SU-DHL-6 (cell line): Measurements from ENCODE around the gene TRAF3IP1.

Experiments used
- EZH2phosphoT487 ChIP-seq: fragments of 200-600 bp; sonication (generic), shearing (Covaris generic); conservative IDR thresholded peaks from 2 replicates; pipeline ENCODE4 v1.6.1; 2018; ENCODE audit warnings: mild to moderate bottlenecking, antibody characterized with exemption, low read length, moderate library complexity, mixed read lengths
- TF ChIP-seq, protein P1 (sequence below): fragments of 200-600 bp; sonication (generic); IDR thresholded peaks from one replicate; pipeline ENCODE4 v1.5.1; 2017; ENCODE audit warnings: antibody characterized with exemption, mild to moderate bottlenecking, low read length, moderate library complexity; ENCODE audit not compliant: insufficient read depth, poor library complexity, severe bottlenecking

DNA sequence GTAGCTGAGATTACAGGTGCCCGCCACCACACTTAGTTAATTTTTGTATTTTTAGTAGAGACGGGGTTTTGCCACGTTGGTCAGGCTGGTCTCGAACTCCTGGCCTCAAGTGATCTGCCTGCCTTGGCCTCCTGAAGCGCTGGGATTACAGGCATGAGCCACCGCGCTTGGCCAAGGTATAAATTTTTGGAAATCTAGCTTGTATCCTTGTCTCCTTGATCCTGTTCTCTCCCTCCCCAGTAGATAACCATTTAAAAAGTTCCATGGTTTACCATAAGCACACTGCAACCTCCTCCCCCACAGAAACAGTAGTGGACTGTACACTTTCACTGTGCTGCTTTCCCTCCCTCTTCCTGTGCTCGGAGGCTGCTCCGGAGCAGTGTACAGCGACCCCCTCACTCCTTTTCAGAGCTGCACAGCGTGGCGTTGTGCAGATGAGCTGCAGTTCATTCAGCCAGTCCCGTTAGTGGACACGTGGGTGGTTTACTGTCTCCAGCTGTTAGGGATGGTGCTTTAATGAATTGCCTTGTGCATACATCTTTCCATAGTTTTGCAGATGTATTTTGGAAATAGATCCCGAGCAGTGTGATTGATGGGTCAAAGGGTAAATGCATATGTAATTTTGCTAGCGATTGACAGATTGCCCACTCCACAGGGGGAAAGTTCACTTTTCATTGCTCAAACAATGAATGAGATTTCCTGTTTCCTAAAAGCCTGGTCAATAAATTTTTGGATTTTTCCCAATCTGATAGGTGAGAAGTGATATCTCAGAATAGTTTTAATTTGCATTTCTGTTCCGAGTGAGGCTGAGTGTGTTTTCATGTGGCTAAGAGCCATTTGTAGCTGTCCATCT lies 121.2 kb downstream of the TRAF3IP1 start:
- TF ChIP-seq, protein P1, sequence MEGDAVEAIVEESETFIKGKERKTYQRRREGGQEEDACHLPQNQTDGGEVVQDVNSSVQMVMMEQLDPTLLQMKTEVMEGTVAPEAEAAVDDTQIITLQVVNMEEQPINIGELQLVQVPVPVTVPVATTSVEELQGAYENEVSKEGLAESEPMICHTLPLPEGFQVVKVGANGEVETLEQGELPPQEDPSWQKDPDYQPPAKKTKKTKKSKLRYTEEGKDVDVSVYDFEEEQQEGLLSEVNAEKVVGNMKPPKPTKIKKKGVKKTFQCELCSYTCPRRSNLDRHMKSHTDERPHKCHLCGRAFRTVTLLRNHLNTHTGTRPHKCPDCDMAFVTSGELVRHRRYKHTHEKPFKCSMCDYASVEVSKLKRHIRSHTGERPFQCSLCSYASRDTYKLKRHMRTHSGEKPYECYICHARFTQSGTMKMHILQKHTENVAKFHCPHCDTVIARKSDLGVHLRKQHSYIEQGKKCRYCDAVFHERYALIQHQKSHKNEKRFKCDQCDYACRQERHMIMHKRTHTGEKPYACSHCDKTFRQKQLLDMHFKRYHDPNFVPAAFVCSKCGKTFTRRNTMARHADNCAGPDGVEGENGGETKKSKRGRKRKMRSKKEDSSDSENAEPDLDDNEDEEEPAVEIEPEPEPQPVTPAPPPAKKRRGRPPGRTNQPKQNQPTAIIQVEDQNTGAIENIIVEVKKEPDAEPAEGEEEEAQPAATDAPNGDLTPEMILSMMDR: no peak
- no peak for TF ChIP-seq EZH2phosphoT487
